Stimulated activated CD8-positive, alpha-beta memory T cell treated with anti-CD3 and anti-CD28 coated beads, Interleukin-7, amount 100 ng/mL, for 1 hour (primary cell): ENCODE measurements around the gene MSI2.

Experiments
- DNase-seq, 2 donors: peaks; one replicate each; pipeline ENCODE4 v3.0.0-alpha.2; 2020; ENCODE audit warnings: low read depth in 2 of 2

The MSI2 gene

DNA sequence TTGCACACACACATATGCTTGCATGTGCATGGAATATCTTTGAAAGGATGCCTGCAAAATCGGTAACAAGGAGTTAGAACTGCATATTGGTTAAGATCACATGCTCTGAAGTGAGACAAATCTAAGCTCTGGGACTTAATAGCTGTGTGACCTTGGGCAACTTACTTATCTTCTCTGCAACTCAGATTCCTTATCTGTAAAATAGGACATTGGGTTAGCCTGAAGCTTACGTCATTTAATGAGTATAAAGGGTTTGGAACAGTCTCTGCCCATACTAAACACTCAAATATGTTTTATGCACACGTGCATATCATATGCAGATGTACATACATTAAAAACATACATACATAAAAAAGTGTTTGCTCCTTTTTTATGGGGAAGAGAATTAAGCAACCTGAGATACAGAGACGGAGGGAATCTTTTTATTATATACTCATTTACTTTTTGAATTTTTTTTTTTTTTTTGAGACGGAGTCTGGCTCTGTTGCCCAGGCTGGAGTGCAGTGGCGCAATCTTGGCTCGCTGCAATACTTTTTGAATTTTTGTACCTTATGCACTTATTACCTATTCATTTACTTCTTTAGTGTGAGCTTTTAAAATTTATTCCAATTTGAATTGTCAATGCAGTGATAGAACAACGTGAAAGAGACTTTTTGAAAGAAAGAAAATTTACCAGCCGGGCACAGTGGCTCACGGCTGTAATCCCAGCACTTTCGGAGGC is 282.6 kb downstream of the MSI2 start:
- no peak for DNase-seq

DNA sequence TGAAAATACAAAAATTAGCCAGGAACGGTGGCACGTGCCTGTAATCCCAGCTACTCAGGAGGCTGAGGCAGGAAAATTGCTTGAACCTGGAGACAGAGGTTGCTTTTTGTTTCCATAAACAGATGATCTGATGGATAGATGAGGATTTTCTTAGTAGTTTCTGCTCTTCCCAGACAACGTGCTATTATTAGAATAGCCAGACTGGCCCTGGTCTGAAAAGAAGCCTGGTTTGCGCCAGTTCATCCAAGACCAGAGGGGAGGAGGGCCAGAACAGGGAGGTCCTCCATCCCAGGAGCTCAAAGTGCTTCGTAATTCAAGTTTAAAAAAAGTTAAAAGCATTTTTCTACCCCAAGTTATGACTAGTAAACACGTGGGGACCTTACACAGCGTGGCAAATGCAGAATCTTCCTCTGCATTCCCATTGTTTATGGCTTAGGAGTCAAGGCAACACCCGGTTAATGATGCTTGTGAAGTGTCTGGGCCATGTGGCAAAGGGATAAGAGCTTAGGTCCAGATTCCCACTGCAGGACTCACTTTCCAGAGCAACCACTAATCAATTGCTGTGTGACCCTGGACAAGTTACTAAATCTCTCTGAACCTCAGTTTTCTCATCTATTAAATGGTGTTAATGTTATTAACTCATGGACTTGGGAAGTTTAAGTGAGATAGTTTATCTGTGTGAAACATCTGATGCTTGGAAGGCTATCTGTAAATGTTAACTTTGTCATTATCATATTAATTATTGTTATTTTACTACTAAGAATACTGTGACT is 283.4 kb downstream of the MSI2 start:
- no peak for DNase-seq

DNA sequence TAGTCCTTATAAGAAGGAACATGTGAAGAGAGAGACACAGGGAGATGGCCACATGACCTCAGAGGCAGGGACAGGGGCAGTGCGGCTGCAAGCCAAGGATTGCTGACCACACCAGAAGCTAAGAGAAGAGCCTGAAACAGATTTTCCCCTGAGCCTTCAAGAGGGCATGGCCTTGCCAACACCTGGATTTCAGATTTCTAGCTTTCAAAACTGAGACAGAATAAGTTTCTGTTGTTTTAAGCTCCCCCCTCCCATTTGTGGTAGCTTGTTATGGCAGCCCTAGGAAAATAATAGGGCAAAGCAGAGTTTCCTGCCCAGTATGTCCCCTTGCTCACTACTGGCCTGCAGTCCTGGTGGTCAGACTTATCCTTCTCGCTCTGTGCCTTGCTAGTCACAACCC is 284.3 kb downstream of the MSI2 start:
- DNase-seq, result no peak

DNA sequence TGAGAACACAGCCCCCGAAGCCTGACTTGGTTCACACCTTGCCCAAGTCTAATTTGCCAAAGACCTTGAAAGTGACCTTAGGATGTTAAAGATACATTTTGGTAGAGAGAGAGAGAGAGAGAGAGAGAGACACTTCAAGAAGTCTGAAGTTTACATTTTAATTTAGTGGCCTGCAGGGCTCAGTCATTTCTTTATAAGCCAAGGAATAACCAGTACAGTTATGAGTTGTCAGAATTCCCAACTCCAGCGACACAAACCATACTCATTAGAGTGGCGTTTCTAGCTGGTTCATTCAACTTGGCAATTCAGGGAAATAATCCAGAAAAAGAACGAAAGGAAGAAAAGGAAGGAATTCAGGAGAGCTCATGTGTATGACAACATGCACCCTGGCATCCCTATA is 284.7 kb downstream of the MSI2 start:
- no peak for DNase-seq

DNA sequence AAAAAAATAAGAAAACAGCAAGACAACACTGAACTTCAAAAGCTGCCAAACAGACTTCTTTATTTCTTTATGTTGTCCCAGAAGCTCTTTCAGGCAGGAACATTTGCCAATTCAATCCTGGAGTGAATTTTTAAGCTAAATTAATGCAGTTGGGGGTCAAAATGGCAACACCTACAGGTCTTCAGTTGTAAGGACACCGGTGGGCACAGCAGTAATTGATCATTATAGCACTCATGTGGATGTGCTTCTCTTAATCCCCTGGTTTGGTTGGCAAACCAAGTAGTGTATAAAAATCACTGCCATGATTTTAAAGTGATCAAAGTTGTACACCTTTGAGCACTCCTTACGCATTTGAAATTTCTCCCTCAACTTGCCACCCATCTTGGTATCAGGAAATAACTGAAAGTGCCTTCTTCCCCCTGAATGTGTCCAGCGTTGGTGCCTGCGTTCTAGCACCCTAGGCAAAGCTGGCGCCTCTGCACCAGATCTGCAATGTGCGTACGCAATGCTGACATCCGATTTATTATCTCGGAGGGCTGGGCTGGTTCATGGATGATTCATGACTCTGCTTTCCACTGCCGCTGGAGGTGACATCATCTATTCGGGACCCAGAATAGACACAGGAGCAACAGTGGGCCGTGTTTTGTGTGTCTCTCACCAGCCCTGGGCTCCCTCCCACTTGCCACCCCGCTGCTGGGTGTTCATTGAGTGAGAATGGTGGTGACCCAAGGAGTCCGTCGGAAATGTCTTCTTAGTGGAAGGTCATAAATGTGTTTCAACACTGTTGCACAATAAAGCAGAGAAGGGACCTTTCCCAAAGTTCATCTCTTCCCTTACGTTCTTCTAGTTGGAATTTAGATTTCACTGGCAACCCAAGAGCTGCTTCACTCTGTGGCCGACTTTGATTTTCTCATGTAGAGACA is 285.4 kb downstream of the MSI2 start:
- DNase-seq, result no peak

DNA sequence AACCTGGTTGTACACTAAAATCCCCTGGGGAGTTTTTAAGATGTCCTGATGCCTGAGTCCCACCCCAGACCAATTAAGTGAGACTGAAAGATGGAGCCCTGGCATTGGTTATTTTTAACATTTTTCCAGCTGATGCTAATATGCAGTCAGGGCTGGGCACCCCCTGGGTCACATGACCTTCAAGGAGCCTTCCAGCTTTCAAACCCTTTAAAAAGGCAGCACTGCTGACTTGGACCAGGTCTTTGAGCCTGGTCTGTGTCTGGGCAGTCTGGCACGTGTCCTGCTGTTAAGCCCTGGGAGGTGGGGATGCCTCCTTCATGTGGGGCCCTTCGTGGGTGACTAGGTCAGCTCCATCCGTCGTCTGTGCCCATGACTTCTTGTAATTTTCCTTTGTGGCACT is 286.2 kb downstream of the MSI2 start:
- no peak for DNase-seq

DNA sequence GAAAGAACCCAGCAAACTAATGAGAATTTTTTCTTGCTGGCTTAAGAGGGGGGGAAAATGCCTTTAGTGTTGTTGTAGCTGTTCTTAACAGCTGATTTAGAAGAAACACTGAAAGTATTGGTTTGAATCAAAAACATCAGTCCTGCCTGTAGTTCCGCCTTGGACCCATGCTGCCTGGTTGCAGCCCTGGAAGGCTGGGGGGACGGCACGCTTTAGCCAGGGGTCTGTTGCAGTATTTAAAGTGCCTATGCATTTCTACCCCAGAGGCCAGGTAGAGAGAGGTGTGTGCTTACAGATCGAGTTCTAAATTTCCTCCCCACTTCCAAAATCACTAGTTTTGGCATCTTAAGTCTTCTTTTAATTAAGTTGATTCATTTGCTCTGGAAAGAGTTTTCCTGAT is 286.9 kb downstream of the MSI2 start:
- DNase-seq, result no peak

DNA sequence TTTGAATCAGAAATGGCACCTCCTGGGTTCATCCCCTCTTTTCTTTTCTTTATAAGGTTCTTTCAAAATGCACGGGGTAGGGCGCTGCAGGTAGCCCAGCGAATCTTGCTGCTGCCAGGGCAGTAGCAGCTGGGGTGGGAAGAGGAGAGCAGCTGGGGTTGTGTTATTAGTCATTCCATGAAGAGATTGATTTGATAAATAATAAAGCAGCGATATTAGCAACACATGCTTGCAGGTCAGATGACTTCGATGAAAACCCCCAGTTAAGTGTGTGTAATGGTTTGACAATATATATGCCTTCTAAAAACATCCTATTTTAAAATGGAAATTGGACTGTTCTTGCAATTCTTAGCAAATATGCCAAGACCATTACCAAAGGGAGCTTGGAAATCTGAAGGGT is 288.1 kb downstream of the MSI2 start:
- DNase-seq, result no peak

DNA sequence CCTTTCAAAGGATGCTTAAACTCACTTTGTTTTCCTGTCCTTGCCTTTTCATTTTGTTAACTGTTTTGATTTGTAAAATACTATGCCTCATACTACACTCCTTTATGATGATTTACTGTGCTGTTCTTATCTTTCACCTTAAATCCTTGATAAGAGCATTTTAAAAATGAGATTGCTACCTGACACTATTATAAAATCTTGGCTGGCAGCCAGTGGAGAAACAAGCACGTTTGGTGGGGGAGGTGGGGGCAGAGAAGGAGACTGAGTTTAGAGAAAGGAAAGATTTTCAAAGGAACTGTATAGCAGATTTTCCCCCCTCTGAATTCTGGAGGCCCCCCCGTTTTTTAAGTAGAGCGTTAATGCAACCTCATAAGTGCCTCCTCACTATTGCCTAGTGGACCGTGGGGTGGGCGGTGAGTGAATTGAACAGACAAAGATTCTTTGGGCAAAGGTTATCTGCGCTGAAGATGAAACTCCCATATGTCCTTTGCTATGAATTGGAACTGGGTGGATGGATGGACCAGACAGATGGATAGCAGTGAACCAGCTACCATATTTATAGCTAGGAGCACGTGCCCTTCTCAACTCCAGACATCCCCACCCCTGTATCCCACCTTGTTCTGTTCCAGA is 288.6 kb downstream of the MSI2 start:
- no peak for DNase-seq

DNA sequence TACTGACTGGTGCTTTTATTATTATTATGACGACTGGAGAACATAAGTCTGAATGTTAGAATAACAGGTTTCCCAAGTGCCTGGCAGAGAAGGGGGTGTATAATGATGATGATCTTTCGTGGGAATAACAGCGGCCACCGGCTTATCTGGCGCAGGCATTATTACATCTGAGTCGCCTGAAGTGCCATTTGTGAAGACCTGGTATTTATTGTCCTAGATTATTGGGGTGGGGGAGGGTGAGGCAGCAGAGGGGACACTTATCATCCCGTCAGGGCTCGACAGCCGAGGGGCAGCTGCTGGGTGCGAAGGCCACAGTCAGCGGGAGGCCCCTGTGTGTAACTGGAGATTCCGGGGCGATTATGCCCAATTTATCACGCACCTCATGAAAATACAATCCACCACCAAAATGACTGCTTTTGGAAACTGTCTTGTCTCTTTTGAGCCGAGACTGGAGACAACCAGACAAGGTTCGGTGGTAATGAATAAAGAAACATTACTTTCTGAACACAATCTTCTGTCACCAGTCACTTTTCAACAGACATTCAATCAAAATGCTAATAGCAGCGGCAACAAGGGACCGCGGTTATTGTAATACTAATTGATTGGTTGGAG is 289.5 kb downstream of the MSI2 start:
- DNase-seq, result no peak

DNA sequence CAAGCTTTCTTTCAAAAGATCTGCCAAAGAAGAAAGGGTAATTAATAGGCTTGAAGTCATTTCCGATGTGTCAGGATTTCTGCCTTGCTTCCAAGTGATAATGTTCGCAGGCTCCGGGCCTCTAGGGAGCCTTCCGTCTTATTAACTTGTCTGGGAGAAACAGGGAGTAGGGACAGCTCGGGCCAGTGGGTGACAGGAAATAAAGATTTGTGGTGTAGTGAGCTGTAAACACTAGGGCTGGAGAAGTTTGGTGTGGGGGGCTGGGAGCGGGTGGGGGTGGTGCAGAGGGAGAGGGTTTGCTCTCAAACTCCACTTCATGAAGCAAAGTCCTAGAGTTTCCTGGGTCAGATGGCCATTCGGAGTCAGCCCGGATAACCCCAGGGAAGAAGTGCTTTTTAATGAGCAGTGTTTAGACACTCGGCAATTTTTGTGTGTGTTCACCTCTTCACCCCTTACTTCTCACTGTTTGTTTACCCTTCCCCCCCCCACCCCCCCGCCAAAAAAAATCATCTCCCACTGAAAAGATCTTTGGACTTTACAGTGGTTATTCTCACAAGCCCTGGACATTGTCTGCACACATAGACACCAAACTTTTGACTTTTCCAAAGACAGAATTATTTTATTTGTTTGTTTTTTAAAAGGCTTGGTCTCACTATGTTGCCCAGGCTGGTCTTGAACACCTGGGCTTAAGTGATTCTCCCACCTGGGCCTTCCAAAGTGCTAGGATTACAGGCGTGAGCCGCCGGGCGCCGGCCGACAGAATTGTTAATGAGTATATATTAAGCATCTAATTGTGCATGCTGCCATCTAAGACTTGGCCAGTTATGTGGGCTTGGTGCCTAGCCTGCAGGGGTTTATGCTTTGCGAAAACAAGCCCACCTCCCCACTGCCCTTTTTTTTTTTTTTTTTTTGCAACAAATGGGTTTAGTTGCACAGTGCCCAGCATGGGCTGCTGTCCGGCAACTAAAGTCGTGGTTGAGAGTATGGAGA is 292.4 kb downstream of the MSI2 start:
- no peak for DNase-seq

DNA sequence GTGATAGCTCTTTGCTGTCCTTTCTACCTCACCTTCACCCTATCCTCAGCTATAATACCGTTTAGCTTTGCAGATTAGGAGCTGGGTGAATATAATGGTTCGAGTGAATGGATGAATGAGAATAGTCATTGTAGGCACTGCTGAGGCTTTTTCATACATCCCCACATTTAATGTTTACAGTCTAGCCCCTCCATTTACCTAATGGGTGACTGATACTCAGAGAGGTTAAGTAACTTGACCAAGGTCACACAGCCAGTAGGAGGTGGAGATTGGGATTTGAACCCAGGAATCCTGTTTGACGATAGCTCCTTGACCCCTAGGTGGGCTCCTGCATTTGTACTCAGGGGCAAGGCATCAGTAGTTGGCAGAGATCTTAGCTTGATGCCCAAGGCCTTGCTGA is 293.1 kb downstream of the MSI2 start:
- DNase-seq, result no peak

DNA sequence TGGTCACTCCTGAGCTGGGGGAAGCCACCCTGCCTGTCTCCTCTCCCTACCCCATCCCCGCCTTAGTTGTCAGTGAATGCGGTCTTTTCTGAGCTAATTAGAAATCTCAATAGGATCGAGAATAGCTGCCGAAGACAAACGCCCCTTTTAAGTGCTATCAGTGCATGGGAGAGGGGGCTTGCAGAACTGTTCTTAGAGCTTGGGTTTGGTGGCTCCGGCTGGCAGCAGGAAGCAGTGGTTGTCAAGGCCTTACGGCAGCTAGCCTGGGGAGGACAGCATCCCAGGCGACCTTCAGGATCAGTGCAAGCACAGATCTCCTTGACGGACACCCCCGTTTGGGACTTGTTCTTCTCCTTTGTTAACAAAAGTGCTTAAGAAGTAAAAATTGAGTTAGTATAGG is 293.7 kb downstream of the MSI2 start:
- no peak for DNase-seq

DNA sequence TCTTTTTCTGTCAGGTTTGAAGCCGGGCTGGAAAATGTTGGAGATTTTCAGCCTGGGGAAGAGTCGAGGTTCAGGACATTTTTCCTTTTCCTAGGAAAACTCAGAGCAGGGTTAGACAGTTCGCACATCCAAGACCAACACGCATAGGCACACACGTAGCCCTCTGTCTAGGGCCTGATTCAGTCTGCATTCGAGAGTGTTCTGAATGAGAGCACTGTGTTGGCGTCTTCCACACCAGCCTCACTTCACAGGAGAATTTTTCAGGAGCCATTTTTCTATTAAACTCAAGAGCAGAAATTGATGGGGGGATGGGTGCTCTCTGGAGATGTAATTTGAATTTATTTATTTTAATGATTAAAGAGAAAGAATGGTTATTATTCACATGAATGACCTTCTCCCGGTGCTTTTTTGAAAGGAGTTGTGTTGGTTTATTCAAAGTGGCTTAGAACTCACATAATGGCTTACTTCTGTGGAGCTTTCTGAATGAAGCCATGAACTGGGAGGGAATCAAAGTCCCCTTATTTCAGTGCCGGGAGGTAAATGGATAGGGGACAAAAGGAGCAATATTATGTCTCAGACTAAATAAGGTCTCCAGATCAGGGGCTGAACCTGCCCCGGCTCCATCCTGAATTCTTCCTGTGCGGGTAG is 294.5 kb downstream of the MSI2 start:
- no peak for DNase-seq

DNA sequence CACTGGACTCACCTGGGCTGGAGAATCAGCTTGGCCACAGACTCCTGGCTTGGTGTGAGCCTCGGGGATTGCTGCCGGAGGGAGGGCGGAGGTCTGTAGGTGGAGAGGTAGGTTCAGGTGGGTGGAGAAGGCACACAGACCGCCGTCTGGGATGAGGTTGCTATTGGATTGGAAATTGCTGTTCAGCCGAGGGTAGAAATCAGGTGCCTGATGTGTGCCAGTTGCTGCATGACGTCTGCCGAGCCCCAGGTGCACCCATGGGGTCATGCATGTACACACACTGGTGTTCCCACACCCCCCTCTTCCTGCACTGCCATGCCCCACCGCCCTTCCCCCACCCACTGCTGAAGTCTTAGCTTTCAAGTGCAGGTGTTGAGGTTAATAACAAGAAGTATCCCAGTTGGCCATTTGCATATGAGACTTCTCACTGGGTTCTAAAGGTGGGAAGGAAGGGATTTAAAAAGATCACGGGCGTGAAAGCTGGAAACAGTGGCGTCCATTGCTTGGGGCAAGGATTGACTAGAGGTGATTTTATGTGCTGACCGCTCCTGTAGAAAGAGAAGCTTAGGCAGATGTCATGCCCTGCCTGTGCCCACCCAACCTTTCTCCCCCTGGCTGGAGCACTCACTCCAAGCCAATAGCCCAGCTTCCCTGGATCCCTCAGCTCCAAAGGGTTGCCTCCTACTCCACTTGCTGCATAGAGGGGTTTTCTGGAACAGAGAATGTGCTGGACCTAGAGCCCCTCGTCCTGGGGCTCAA is 295.2 kb downstream of the MSI2 start:
- no peak for DNase-seq

DNA sequence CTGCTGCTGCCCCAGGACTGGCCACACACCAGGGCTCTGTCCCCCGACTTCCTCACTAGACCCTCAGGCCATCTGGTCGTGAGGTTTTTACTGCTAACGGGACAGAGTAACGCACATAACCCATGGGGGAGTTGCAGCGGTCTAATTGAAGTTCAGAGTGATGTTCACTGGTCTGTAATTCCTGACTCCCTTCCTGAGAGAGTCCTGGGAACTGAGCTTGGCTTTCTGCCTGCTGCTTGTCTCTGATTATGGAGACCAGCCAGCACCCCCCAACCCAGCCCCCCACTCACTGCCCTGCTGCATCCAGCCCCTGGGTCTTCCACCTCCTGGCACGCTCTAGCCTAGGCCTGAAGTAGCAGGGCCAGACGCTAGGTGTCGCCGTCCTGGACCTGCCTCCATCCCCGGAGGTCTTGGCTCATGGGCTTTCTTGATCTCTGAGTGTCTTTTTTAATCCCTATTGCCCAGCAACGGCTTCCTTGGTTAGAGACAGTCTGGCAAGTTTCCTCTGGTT is 295.8 kb downstream of the MSI2 start:
- DNase-seq, result no peak

DNA sequence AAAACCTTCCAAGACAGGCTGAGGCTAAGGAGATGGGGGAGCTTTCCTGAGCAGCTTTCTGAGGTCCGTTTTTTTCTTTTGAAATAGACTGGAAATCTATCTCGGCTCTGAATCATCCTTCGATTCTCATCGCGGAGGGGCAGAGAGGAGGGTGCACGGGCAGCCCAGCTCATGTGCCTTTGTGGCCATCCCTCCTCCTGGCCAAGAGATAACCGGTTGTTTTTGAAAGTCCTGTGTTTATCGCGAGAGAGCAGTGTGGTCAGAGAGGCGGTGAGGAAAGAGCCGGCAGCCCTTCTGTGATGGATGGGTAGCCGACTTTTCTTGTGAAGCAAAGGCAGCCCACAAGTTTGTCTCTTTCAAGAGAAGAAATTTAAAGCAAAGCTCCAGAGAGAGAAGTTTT is 297.2 kb downstream of the MSI2 start:
- DNase-seq, result no peak

DNA sequence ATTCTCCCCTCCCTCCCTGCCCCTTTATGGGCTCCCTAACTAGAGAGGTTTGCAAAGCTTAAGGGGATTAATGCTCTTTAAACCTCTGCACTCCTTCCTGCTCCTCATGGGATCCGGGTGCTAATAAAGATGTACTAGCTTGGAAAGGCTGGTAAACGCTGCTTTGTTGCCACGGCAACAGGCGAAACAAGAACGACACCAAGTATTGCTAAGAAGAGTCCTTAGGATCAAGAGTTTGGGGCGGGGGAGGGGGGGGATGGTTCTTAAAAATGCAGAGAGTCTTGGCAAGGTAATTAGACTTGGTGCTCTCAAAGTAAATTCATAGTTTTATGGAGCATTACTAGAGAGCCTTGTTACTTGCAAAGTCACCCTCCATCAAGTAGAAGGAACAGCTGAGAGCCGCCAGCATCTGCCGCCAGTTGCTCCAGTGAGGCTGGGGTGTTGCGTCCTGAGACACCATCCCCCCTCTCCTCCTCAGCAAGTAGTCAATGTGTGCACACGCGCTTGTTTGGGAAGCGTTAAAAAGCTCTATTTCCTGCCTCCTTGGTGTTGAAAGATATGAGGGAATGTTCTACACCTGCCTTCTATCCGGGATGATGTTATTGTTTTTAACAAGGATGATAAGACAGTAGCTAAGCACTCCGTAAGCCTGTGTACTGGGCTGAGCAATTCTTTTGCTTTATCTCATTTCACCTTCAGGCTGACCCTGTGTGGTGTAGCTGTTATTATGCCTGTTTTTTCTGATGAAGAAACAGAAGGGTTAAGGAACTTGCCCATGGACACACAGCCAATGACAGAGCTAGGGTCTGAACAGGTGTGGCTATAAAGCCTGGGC is 297.9 kb downstream of the MSI2 start:
- no peak for DNase-seq
